ENCODE results near the gene RAP1GDS1.

- TF ChIP-seq POLR2A (IDR thresholded peaks at IDR 0.05; ENCODE audit: low read length) (no peak), GATA1 (IDR thresholded peaks at IDR 0.05; ENCODE audit: low read depth, low read length) (no peak)
Measured at GRCh38 chr4:98423009-98423408, 161.8 kb downstream of the RAP1GDS1 start.
